ENCODE data around the gene PLEKHN1. TPM values are rescaled to one million over a fixed set of nuclear protein-coding genes. Genes with fewer than 3 reads are reported as not detected.

Gene PLEKHN1
- total RNA-seq, 2 experiments from 2014 or later, result 3.2 TPM

- Mint-ChIP-seq H3K4me1 (peaks cover 18% of the 10 kb centered on the region), H3K27ac (no peak overlapping the region), H3K9me3 (no peaks in the 10 kb centered on the region), H3K36me3 (ENCODE audit: low read depth) (no peaks in the 10 kb centered on the region), H3K4me3 (no peak overlapping the region), H3K27me3 (peaks cover 16% of the 10 kb centered on the region)
- no peak for DNase-seq
- POLR2A ChIA-PET, result no interaction called here
- CTCF ChIA-PET, result interaction anchor here (0.7 to 2.2 kb wide), 6 partner anchors 9 to 67 kb away, joined by 3 to 6 read pairs (median 4); no protein-coding TSS in a partner anchor
These were observed 57.4 kb downstream of the PLEKHN1 start for GRCh38 chr1:1023700-1024099.

- no peaks in the 10 kb centered on the region for H3K36me3 Mint-ChIP-seq (ENCODE audit: low read depth)
- H3K4me1 Mint-ChIP-seq, result peaks cover 13% of the 10 kb centered on the region
- H3K4me3 Mint-ChIP-seq, result no peak overlapping the region
- DNase-seq, result no peak
- H3K27me3 Mint-ChIP-seq, result peaks cover 16% of the 10 kb centered on the region
- ChIA-PET CTCF (interaction anchor here (0.9 to 2.2 kb wide), 5 partner anchors 9 to 67 kb away, joined by 3 to 6 read pairs (median 4); no protein-coding TSS in a partner anchor), POLR2A (no interaction called here)
- no peaks in the 10 kb centered on the region for H3K9me3 Mint-ChIP-seq
- no peak overlapping the region for H3K27ac Mint-ChIP-seq
These were observed 58.0 kb downstream of the PLEKHN1 start for GRCh38 chr1:1024149-1024770.

GRCh38 chr1:1024771-1025699 is 58.8 kb downstream of the PLEKHN1 start:
- POLR2A ChIA-PET, result no interaction called here
- no peak for DNase-seq
- no peaks in the 10 kb centered on the region for H3K9me3 Mint-ChIP-seq
- H3K4me1 Mint-ChIP-seq, result peaks cover 13% of the 10 kb centered on the region
- no peak overlapping the region for H3K4me3 Mint-ChIP-seq
- CTCF ChIA-PET, result interaction anchor here (0.7 to 2.2 kb wide), 4 partner anchors 11 to 98 kb away, joined by 3 to 6 read pairs (median 4); partner anchors contain the start of gene ISG15
- H3K36me3 Mint-ChIP-seq (ENCODE audit: low read depth), result no peaks in the 10 kb centered on the region
- peaks cover 16% of the 10 kb centered on the region for H3K27me3 Mint-ChIP-seq
- H3K27ac Mint-ChIP-seq, result no peak overlapping the region

Other genes with a start within 250 kb of the PLEKHN1 start
- gene SAMD11, start 42.6 kb upstream of the PLEKHN1 start, total RNA-seq, result not detected
- 10 to 100 TPM; 60.5 to 71.8 TPM for gene NOC2L, start 7.2 kb upstream of the PLEKHN1 start, total RNA-seq
- gene KLHL17, start 5.9 kb upstream of the PLEKHN1 start, total RNA-seq, result 10 to 100 TPM; 23.6 to 27.1 TPM
- not detected for gene PERM1, start 15.6 kb downstream of the PLEKHN1 start, total RNA-seq
- gene HES4, start 33.6 kb downstream of the PLEKHN1 start, total RNA-seq, result under 1 TPM; 0.42 to 0.46 TPM
- 100 to 1,000 TPM; 237 to 332 TPM for gene ISG15, start 47.0 kb downstream of the PLEKHN1 start, total RNA-seq
- gene AGRN, start 53.6 kb downstream of the PLEKHN1 start, total RNA-seq, result 1 to 10 TPM; 7.4 to 8.3 TPM
- not detected for gene RNF223, start 107.8 kb downstream of the PLEKHN1 start, total RNA-seq
- gene C1orf159, start 149.6 kb downstream of the PLEKHN1 start, total RNA-seq, result 10 to 100 TPM; 18.0 to 22.0 TPM
- under 1 TPM; 0.15 to 0.27 TPM for gene TTLL10, start 207.4 kb downstream of the PLEKHN1 start, total RNA-seq
- gene TNFRSF18, start 240.1 kb downstream of the PLEKHN1 start, total RNA-seq, result 10 to 100 TPM; 26.0 to 33.9 TPM
- 10 to 100 TPM; 44.1 to 52.8 TPM for gene TNFRSF4, start 247.7 kb downstream of the PLEKHN1 start, total RNA-seq